GM12892 (cell line): Measurements from ENCODE around the gene EXOC6B.

Experiments used
- POLR2A ChIP-seq: IDR thresholded peaks from 2 replicates; pipeline ENCODE4 v1.6.1; 2011; ENCODE audit warnings: low read depth, low read length, control low read depth
- POLR2AphosphoS5 ChIP-seq: IDR thresholded peaks from 2 replicates; pipeline ENCODE4 v1.6.1; 2011; ENCODE audit warnings: low read depth, low read length, control low read depth

DNA sequence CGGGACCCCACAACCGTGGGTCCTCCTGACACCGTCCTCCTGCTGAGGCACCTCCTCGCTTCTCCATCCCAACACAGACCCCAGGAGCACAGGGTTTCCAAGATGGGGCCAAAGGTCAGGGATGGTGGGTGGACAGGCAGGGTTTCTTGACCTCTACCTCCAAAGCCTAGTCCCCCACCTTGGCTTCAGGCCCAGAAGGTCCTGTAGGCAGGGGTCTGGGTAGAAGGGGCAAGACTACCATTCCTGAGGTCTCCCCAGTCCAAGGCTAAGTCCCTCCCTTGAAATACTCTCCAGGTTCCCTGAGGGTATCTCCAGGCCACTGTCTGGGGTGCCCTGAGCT, 685.2 kb downstream of the EXOC6B start:
- TF ChIP-seq POLR2AphosphoS5, result no peak
- no peak for TF ChIP-seq POLR2A
